IMR-90 (cell line): ENCODE measurements around the gene ODAM. TPM values are rescaled to one million over a fixed set of nuclear protein-coding genes. Genes with fewer than 3 reads are reported as not detected.

ENCODE experiments used
- ATAC-seq: fragments of 200-7000 bp; cut with Tn5 transposase; 2 replicates; pipeline ENCODE4 v1.9.1; 2020; ENCODE audit warnings: low read depth, mild to moderate bottlenecking, moderate library complexity
- BruUV-seq: library from RNA; stranded (reverse); fragments of 400-500 nt; replicated peaks from 2 replicates; lab custom pipeline; 2021; lab: Mats Ljungman, UMichigan
- CTCF ChIA-PET: fragments of 300-600 bp; formaldehyde crosslinking; extraction: SDS; loops from one replicate; lab custom pipeline; 2021; ENCODE audit warnings: antibody characterized with exemption; lab: Yijun Ruan, JAX
- POLR2A ChIA-PET: fragments of 300-600 bp; sonication (Branson Sonifier 250); formaldehyde crosslinking; loops from one replicate; lab custom pipeline; 2022; ENCODE audit warnings: antibody characterized with exemption; ENCODE audit not compliant: unreplicated experiment; lab: Charles Lee
- DNase-seq: peaks from one replicate; pipeline ENCODE4 v3.0.0; 2013
- H2AFZ ChIP-seq: replicated peaks from 2 replicates; pipeline ENCODE3; 2013; ENCODE audit warnings: low read length, mild to moderate bottlenecking; ENCODE audit not compliant: poor library complexity
- H2AK5ac ChIP-seq: 2 replicates; pipeline ENCODE4 v1.6.1; 2013; ENCODE audit warnings: low read depth, low read length, inconsistent platforms
- H2AK9ac ChIP-seq: replicated peaks from 2 replicates; pipeline ENCODE3; 2013; ENCODE audit warnings: mild to moderate bottlenecking, low read depth, low read length, moderate library complexity; ENCODE audit not compliant: poor library complexity
- H2BK120ac ChIP-seq: 2 replicates; pipeline ENCODE4 v1.6.1; 2013; ENCODE audit warnings: low read depth, low read length, inconsistent platforms
- H2BK15ac ChIP-seq: 3 replicates; pipeline ENCODE4 v1.6.1; 2013; ENCODE audit warnings: low read depth, low read length, inconsistent platforms
- H2BK20ac ChIP-seq: 2 replicates; pipeline ENCODE4 v1.6.1; 2013; ENCODE audit warnings: low read depth, mild to moderate bottlenecking, inconsistent platforms, low read length, moderate library complexity
- H2BK5ac ChIP-seq: 2 replicates; pipeline ENCODE4 v1.6.1; 2013; ENCODE audit warnings: mild to moderate bottlenecking, low read depth, low read length, inconsistent platforms; ENCODE audit not compliant: poor library complexity, severe bottlenecking
- H3K14ac ChIP-seq: replicated peaks from 2 replicates; pipeline ENCODE4 v1.6.1; 2013; ENCODE audit warnings: low read depth, low read length, inconsistent platforms
- H3K18ac ChIP-seq: 2 replicates; pipeline ENCODE4 v1.6.1; 2013; ENCODE audit warnings: low read depth, low read length, control low read depth
- H3K23ac ChIP-seq: 2 replicates; pipeline ENCODE4 v1.6.1; 2013; ENCODE audit warnings: low read depth, low read length, inconsistent platforms
- H3K27ac ChIP-seq: 2 replicates; pipeline ENCODE4 v1.5.1; 2013; ENCODE audit warnings: mild to moderate bottlenecking, control low read depth, low read length; ENCODE audit not compliant: insufficient read depth
- H3K27me3 ChIP-seq: 2 replicates; pipeline ENCODE4 v1.6.1; 2013; ENCODE audit warnings: low read length; ENCODE audit not compliant: control insufficient read depth, insufficient read depth
- H3K36me3 ChIP-seq: 2 replicates; pipeline ENCODE4 v1.6.1; 2013; ENCODE audit warnings: low read length, mixed read lengths; ENCODE audit not compliant: control insufficient read depth, insufficient read depth
- H3K4ac ChIP-seq: 2 replicates; pipeline ENCODE4 v1.6.1; 2013; ENCODE audit warnings: low read depth, low read length, inconsistent platforms
- H3K4me1 ChIP-seq: 2 replicates; pipeline ENCODE4 v1.6.1; 2013; ENCODE audit warnings: low read length, mixed read lengths; ENCODE audit not compliant: control insufficient read depth, insufficient read depth
- H3K4me2 ChIP-seq: 2 replicates; pipeline ENCODE4 v1.6.1; 2013; ENCODE audit warnings: low read depth, mild to moderate bottlenecking, control low read depth, low read length, moderate library complexity
- H3K4me3 ChIP-seq: 2 replicates; pipeline ENCODE4 v1.5.1; 2013; ENCODE audit warnings: low read depth, mild to moderate bottlenecking, control low read depth, low read length, moderate library complexity; ENCODE audit not compliant: insufficient read depth
- H3K56ac ChIP-seq: 2 replicates; pipeline ENCODE4 v1.6.1; 2013; ENCODE audit warnings: low read length, inconsistent platforms; ENCODE audit not compliant: insufficient read depth; ENCODE audit errors: extremely low read depth
- H3K79me1 ChIP-seq, 2 experiments: 2 replicates each; pipeline ENCODE4 v1.6.1; 2013; ENCODE audit warnings: low read length in 2 of 2, inconsistent platforms in 1 of 2, low read depth in 1 of 2
- H3K9ac ChIP-seq: 2 replicates; pipeline ENCODE4 v1.6.1; 2013; ENCODE audit warnings: low read depth, low read length, control low read depth
- H3K9me1 ChIP-seq: 2 replicates; pipeline ENCODE4 v1.6.1; 2013; ENCODE audit warnings: low read length, inconsistent platforms; ENCODE audit not compliant: insufficient read depth
- H3K9me3 ChIP-seq: 2 replicates; pipeline ENCODE4 v1.6.1; 2013; ENCODE audit warnings: low read length; ENCODE audit not compliant: control insufficient read depth, insufficient read depth
- H4K20me1 ChIP-seq: 2 replicates; pipeline ENCODE4 v1.6.1; 2013; ENCODE audit warnings: low read length, inconsistent platforms; ENCODE audit not compliant: insufficient read depth
- H4K5ac ChIP-seq: 2 replicates; pipeline ENCODE4 v1.6.1; 2013; ENCODE audit warnings: mild to moderate bottlenecking, low read depth, low read length, control low read depth
- H4K8ac ChIP-seq, 2 experiments: 2 replicates each; pipeline ENCODE4 v1.6.1; 2013; ENCODE audit warnings: low read depth in 2 of 2, low read length in 2 of 2, control low read depth in 1 of 2, inconsistent platforms in 1 of 2
- H4K91ac ChIP-seq: 2 replicates; pipeline ENCODE4 v1.6.1; 2013; ENCODE audit warnings: low read depth, low read length, inconsistent platforms; ENCODE audit not compliant: insufficient read depth
- BHLHE40 ChIP-seq: fragments of 150-350 bp; IDR thresholded peaks from 2 replicates; pipeline ENCODE4 v1.6.1; 2016; ENCODE audit warnings: mild to moderate bottlenecking, low read depth, low read length
- CEBPB ChIP-seq: IDR thresholded peaks from 2 replicates; pipeline ENCODE4 v1.6.1; 2012; ENCODE audit warnings: low read depth, low read length, improper control_type of control experiment
- CHD1 ChIP-seq: IDR thresholded peaks from 2 replicates; pipeline ENCODE4 v1.6.1; 2012; ENCODE audit warnings: low read depth, low read length, improper control_type of control experiment
- CTCF ChIP-seq: conservative IDR thresholded peaks from 2 replicates; pipeline ENCODE4 v1.5.1; 2012; ENCODE audit warnings: mild to moderate bottlenecking, low read depth, low read length, improper control_type of control experiment
- FOS ChIP-seq: fragments of 150-350 bp; IDR thresholded peaks from 2 replicates; pipeline ENCODE4 v1.6.1; 2016; ENCODE audit warnings: low read depth, low read length
- MAFK ChIP-seq: IDR thresholded peaks from 2 replicates; pipeline ENCODE4 v1.6.1; 2012; ENCODE audit warnings: low read depth, low read length, improper control_type of control experiment
- MAZ ChIP-seq: IDR thresholded peaks from 2 replicates; pipeline ENCODE4 v1.6.1; 2012; ENCODE audit warnings: low read depth, mild to moderate bottlenecking, low read length, improper control_type of control experiment, moderate library complexity, borderline replicate concordance
- MXI1 ChIP-seq: IDR thresholded peaks from 2 replicates; pipeline ENCODE4 v1.6.1; 2012; ENCODE audit warnings: low read depth, mild to moderate bottlenecking, low read length, moderate library complexity, borderline replicate concordance
- NFE2L2 ChIP-seq: fragments of 150-350 bp; IDR thresholded peaks from 2 replicates; pipeline ENCODE4 v1.6.1; 2016; ENCODE audit warnings: low read depth, mild to moderate bottlenecking, low read length
- POLR2A ChIP-seq: IDR thresholded peaks from 2 replicates; pipeline ENCODE4 v1.6.1; 2012; ENCODE audit warnings: mild to moderate bottlenecking, low read depth, low read length
- RAD21 ChIP-seq: IDR thresholded peaks from 2 replicates; pipeline ENCODE4 v1.6.1; 2012; ENCODE audit warnings: low read length, improper control_type of control experiment
- RCOR1 ChIP-seq: IDR thresholded peaks from 2 replicates; pipeline ENCODE4 v1.6.1; 2012; ENCODE audit warnings: mild to moderate bottlenecking, low read length, improper control_type of control experiment; ENCODE audit not compliant: insufficient replicate concordance
- RFX5 ChIP-seq: IDR thresholded peaks from 2 replicates; pipeline ENCODE4 v1.8.0; 2012; ENCODE audit warnings: low read depth, mild to moderate bottlenecking, low read length, moderate library complexity
- SMC3 ChIP-seq: fragments of 150-350 bp; IDR thresholded peaks from 2 replicates; pipeline ENCODE4 v1.6.1; 2016; ENCODE audit warnings: low read depth, mild to moderate bottlenecking, antibody characterized with exemption, low read length, moderate library complexity
- WGBS, 2 experiments: methylation state at CpG; one replicate each; pipeline versions ENCODE4 v1.1.5 to v1.1.7; 2013; ENCODE audit warnings: missing lambda C conversion rate in 2 of 2; ENCODE audit not compliant: insufficient read length in 1 of 2; ENCODE audit errors: extremely low coverage in 2 of 2; 5-methylcytosine and 5-hydroxymethylcytosine counted together
- dilution Hi-C: fragments of 300-500 bp; cut with HindIII; formaldehyde crosslinking; loops from one replicate; pipeline ENCODE4 v1.14.3; 2018; ENCODE audit warnings: low sequenced_read_pairs; ENCODE audit not compliant: unreplicated experiment
- in situ Hi-C: fragments of 300-500 bp; cut with MboI; formaldehyde crosslinking; loops from 3 replicates; pipeline ENCODE4 v1.14.3; 2019; ENCODE audit warnings: low sequenced_read_pairs, inconsistent platforms, mixed read lengths
- intact Hi-C: fragments of 100-400 bp; cut with micrococcal nuclease; formaldehyde crosslinking; loops from 2 replicates; pipeline ENCODE4 v1.10.0; 2022
- polyA plus RNA-seq, 3 experiments: library from polyadenylated mRNA; depleted of rRNA; stranded (reverse); fragments of >200 nt; gene quantifications; 2 replicates each; pipeline ENCODE4 v1.2.3, GENCODE V29; 2012; ENCODE audit warnings: low replicate concordance in 1 of 3
- total RNA-seq: library from RNA; depleted of rRNA; stranded (reverse); fragments of >200 nt; gene quantifications from 2 replicates; pipeline ENCODE4 v1.2.3, GENCODE V29; 2012
- TF ChIP-seq, protein P1 (sequence below): fragments of 150-350 bp; IDR thresholded peaks from 2 replicates; pipeline ENCODE4 v1.6.1; 2016; ENCODE audit warnings: low read depth, mild to moderate bottlenecking, low read length, moderate library complexity, borderline replicate concordance
- TF ChIP-seq, protein P2 (sequence below): fragments of 150-350 bp; IDR thresholded peaks from 2 replicates; pipeline ENCODE4 v1.6.1; 2017; ENCODE audit warnings: mild to moderate bottlenecking, antibody characterized with exemption, low read length, low read depth

Gene ODAM
- total and polyA plus RNA-seq, 2 of the 4 experiments (the other 2 are of a cell fraction): not detected

- ChIA-PET CTCF (interaction anchor here (0.5 to 0.8 kb wide), 2 partner anchors 19 to 39 kb away, joined by 4 to 6 read pairs; no protein-coding TSS in a partner anchor), POLR2A (no interaction called here)
- intact Hi-C loops: no loop called here
- Histone ChIP-seq H3K79me1 (no peaks in the 10 kb centered on the region), H3K4me3 (no peak overlapping the region), H3K4me1 (no peaks in the 10 kb centered on the region), H2BK120ac (no peak overlapping the region), H3K9me1 (no peaks in the 10 kb centered on the region), H3K56ac (no peak overlapping the region), H3K27me3 (no peaks in the 10 kb centered on the region), H4K8ac (no peak overlapping the region), H3K36me3 (no peaks in the 10 kb centered on the region), H2BK5ac (no peak overlapping the region), H3K9me3 (no peaks in the 10 kb centered on the region), H3K4ac (no peak overlapping the region), H3K4me2 (no peak overlapping the region), H4K91ac (no peak overlapping the region), H4K5ac (no peak overlapping the region), H3K9ac (no peak overlapping the region), H3K27ac (no peak overlapping the region), H2AFZ (no peak overlapping the region), H3K23ac (no peak overlapping the region), H3K14ac (no peak overlapping the region), H2BK20ac (no peak overlapping the region), H2AK9ac (no peak overlapping the region), H2AK5ac (no peak overlapping the region), H2BK15ac (no peak overlapping the region), H4K20me1 (no peaks in the 10 kb centered on the region), H3K18ac (no peak overlapping the region)
- BruUV-seq: no TSS peak
- in situ Hi-C loops: no loop called here
- dilution Hi-C loops: no loop called here
- no CpG with 5 or more reads among the region's 3 CpGs for WGBS, 2 experiments
- ATAC-seq (no peak), DNase-seq (no peak)
- TF ChIP-seq RFX5: no peak
- no peak for TF ChIP-seq CHD1
- TF ChIP-seq SMC3: no peak
- TF ChIP-seq MAZ: no peak
- TF ChIP-seq MXI1: no peak
- TF ChIP-seq, protein P1, sequence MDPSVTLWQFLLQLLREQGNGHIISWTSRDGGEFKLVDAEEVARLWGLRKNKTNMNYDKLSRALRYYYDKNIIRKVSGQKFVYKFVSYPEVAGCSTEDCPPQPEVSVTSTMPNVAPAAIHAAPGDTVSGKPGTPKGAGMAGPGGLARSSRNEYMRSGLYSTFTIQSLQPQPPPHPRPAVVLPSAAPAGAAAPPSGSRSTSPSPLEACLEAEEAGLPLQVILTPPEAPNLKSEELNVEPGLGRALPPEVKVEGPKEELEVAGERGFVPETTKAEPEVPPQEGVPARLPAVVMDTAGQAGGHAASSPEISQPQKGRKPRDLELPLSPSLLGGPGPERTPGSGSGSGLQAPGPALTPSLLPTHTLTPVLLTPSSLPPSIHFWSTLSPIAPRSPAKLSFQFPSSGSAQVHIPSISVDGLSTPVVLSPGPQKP: no peak
- TF ChIP-seq RCOR1: no peak
- no peak for TF ChIP-seq POLR2A
- TF ChIP-seq, protein P2, sequence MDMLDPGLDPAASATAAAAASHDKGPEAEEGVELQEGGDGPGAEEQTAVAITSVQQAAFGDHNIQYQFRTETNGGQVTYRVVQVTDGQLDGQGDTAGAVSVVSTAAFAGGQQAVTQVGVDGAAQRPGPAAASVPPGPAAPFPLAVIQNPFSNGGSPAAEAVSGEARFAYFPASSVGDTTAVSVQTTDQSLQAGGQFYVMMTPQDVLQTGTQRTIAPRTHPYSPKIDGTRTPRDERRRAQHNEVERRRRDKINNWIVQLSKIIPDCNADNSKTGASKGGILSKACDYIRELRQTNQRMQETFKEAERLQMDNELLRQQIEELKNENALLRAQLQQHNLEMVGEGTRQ: no peak
- TF ChIP-seq RAD21: no peak
- no peak for TF ChIP-seq CTCF
- no peak for TF ChIP-seq CEBPB
- TF ChIP-seq MAFK: no peak
- TF ChIP-seq BHLHE40: no peak
- TF ChIP-seq NFE2L2: no peak
- no peak for TF ChIP-seq FOS
These were observed 43.8 kb downstream of the ODAM start for GRCh38 chr4:70239131-70239883.
